HEK293T (cell line): ENCODE data around the gene RAD18.

Source experiments
- CTCF ChIA-PET: fragments of 350-600 bp; formaldehyde crosslinking; extraction: SDS; loops from one replicate; lab custom pipeline; 2021; ENCODE audit warnings: antibody characterized with exemption, inconsistent platforms; lab: Yijun Ruan, JAX
- POLR2A ChIA-PET: fragments of 350-600 bp; formaldehyde crosslinking; extraction: SDS; loops from one replicate; lab custom pipeline; 2020; ENCODE audit warnings: antibody characterized with exemption, inconsistent platforms; lab: Yijun Ruan, JAX
- DNase-seq: peaks from one replicate; pipeline ENCODE4 v3.0.0; 2012; ENCODE audit warnings: mixed read lengths; ENCODE audit errors: extremely low spot score
- ARNT ChIP-seq: fragments of 450-650 bp; IDR thresholded peaks from 2 replicates; pipeline ENCODE4 v1.6.1; 2017; ENCODE audit warnings: mild to moderate bottlenecking
- BHLHE40 ChIP-seq: fragments of 450-650 bp; IDR thresholded peaks from 2 replicates; pipeline ENCODE4 v1.6.1; 2016; ENCODE audit warnings: mild to moderate bottlenecking, moderate library complexity, borderline replicate concordance
- CTBP1 ChIP-seq: fragments of 450-650 bp; IDR thresholded peaks from 2 replicates; pipeline ENCODE4 v1.6.1; 2016; ENCODE audit warnings: borderline replicate concordance
- ELF4 ChIP-seq: fragments of 450-650 bp; IDR thresholded peaks from 2 replicates; pipeline ENCODE4 v1.6.1; 2017; ENCODE audit warnings: antibody characterized with exemption
- FOXA1 ChIP-seq: fragments of 450-650 bp; IDR thresholded peaks from 2 replicates; pipeline ENCODE4 v1.6.1; 2016; ENCODE audit warnings: mild to moderate bottlenecking
- FOXK2 ChIP-seq: fragments of 450-650 bp; IDR thresholded peaks from 2 replicates; pipeline ENCODE4 v1.6.1; 2016; ENCODE audit warnings: mild to moderate bottlenecking
- FOXM1 ChIP-seq: fragments of 450-650 bp; IDR thresholded peaks from 2 replicates; pipeline ENCODE4 v1.6.1; 2017; ENCODE audit warnings: mild to moderate bottlenecking, borderline replicate concordance
- HDGF ChIP-seq: fragments of 450-650 bp; IDR thresholded peaks from 2 replicates; pipeline ENCODE4 v1.6.1; 2017; ENCODE audit warnings: antibody characterized with exemption, borderline replicate concordance
- L3MBTL2 ChIP-seq: fragments of 450-650 bp; conservative IDR thresholded peaks from 2 replicates; pipeline ENCODE4 v1.6.1; 2016; ENCODE audit warnings: mild to moderate bottlenecking
- LEF1 ChIP-seq: fragments of 450-650 bp; IDR thresholded peaks from 2 replicates; pipeline ENCODE4 v1.6.1; 2017; ENCODE audit warnings: mild to moderate bottlenecking, borderline replicate concordance
- NFRKB ChIP-seq: fragments of 450-650 bp; IDR thresholded peaks from 2 replicates; pipeline ENCODE4 v1.6.1; 2016; ENCODE audit warnings: mild to moderate bottlenecking, moderate library complexity
- SP1 ChIP-seq: fragments of 450-650 bp; IDR thresholded peaks from 2 replicates; pipeline ENCODE4 v1.6.1; 2017
- SUZ12 ChIP-seq: fragments of 450-650 bp; IDR thresholded peaks from 2 replicates; pipeline ENCODE4 v1.6.1; 2016; ENCODE audit warnings: mild to moderate bottlenecking
- TARDBP ChIP-seq: fragments of 450-650 bp; IDR thresholded peaks from 2 replicates; pipeline ENCODE4 v1.6.1; 2016
- ZNF384 ChIP-seq: fragments of 450-650 bp; IDR thresholded peaks from 2 replicates; pipeline ENCODE4 v1.6.1; 2016
- TF ChIP-seq, protein P1 (sequence below): fragments of 450-650 bp; IDR thresholded peaks from 2 replicates; pipeline ENCODE4 v1.6.1; 2016

Gene RAD18

DNA sequence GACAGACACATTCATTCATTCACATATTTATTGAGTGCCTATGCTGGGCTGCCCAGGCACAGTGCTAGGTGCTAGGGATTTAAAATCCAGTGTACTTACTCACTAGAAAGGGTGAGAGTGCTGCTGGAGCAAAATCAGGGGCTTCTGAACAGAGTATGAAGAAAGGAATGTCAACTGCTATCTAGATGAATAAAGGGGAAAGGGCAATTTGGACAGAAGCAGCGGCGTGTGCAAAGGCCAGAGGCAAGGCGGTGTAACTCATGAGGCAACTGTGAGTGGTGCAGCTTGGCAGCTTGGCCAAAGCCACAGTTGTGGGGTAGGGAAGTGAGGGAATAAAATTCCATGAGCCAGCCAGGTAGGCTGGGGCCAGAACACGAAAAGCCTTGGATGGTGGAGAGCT lies 76.7 kb downstream of the RAD18 start:
- DNase-seq, result no peak
- ChIA-PET POLR2A (no interaction called here), CTCF (no interaction called here)
- no peak for TF ChIP-seq L3MBTL2
- no peak for TF ChIP-seq FOXM1
- TF ChIP-seq ARNT, result no peak
- TF ChIP-seq SP1, result no peak
- no peak for TF ChIP-seq FOXK2
- TF ChIP-seq ZNF384, result no peak
- no peak for TF ChIP-seq CTBP1
- TF ChIP-seq FOXA1, result no peak
- TF ChIP-seq TARDBP, result no peak

GRCh38 chr3:8885536-8886316 lies 77.5 kb downstream of the RAD18 start:
- no peak for DNase-seq
- no peak for TF ChIP-seq SP1
- no peak for TF ChIP-seq FOXM1
- no peak for TF ChIP-seq SUZ12
- TF ChIP-seq ELF4, result no peak
- no peak for TF ChIP-seq HDGF
- no peak for TF ChIP-seq FOXA1
- no peak for TF ChIP-seq BHLHE40
- no peak for TF ChIP-seq L3MBTL2
- no peak for TF ChIP-seq LEF1
- TF ChIP-seq FOXK2, result no peak
- TF ChIP-seq NFRKB, result no peak
- TF ChIP-seq ARNT, result no peak
- no peak for TF ChIP-seq CTBP1
- TF ChIP-seq TARDBP, result no peak
- ChIA-PET POLR2A (no interaction called here), CTCF (no interaction called here)

DNA sequence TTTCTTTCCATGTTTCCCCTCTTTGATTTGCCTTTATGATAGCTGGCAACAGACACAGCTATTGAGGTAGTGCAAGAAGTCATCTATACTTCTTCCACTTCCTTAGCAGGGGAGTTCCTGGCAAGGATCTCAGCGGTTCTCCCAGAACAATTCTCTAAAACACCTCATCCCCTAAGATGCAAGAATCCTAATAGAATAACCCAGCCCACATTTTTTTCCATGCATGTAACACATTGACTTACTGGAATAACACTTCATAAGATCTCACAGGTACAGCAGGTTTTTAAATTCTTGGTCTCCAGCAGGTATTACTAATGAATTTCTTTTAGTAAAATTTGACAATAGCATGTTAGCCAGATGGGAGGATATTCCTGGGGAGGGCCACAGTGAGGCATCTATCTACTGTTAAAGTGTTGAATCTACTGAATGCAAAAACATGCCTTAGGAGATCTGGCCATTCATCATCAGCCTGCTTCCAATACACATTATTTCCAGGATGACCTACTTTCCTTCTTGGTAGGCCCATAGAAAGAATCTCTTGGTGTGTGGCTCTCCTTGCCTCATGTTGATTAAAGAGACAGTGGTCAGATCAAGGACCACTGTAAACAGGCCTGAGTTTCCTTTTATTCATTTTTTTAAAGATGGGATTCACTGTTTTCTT lies 78.5 kb downstream of the RAD18 start:
- no peak for DNase-seq
- ChIA-PET POLR2A (no interaction called here), CTCF (no interaction called here)
- TF ChIP-seq TARDBP (no peak), ELF4 (no peak), CTBP1 (no peak), FOXM1 (no peak)

GRCh38 chr3:8882642-8883041 lies 80.6 kb downstream of the RAD18 start:
- DNase-seq, result no peak
- POLR2A ChIA-PET, result no interaction called here
- TF ChIP-seq NFRKB (no peak), SUZ12 (no peak), LEF1 (no peak), BHLHE40 (no peak), FOXA1 (no peak), FOXM1 (no peak), CTBP1 (no peak), ELF4 (no peak), L3MBTL2 (no peak), ZNF384 (no peak), SP1 (no peak), TARDBP (no peak)
- CTCF ChIA-PET, result no interaction called here

GRCh38 chr3:8882171-8882593 lies 81.1 kb downstream of the RAD18 start:
- POLR2A ChIA-PET, result no interaction called here
- TF ChIP-seq ZNF384, result no peak
- no peak for TF ChIP-seq CTBP1
- TF ChIP-seq ELF4, result no peak
- no peak for TF ChIP-seq LEF1
- no peak for TF ChIP-seq HDGF
- TF ChIP-seq SUZ12, result no peak
- no peak for TF ChIP-seq L3MBTL2
- TF ChIP-seq, protein P1, sequence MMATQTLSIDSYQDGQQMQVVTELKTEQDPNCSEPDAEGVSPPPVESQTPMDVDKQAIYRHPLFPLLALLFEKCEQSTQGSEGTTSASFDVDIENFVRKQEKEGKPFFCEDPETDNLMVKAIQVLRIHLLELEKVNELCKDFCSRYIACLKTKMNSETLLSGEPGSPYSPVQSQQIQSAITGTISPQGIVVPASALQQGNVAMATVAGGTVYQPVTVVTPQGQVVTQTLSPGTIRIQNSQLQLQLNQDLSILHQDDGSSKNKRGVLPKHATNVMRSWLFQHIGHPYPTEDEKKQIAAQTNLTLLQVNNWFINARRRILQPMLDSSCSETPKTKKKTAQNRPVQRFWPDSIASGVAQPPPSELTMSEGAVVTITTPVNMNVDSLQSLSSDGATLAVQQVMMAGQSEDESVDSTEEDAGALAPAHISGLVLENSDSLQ, result no peak
- TF ChIP-seq SP1, result no peak
- TF ChIP-seq NFRKB, result no peak
- no peak for TF ChIP-seq FOXM1
- TF ChIP-seq TARDBP, result no peak
- no peak for TF ChIP-seq ARNT
- no peak for TF ChIP-seq BHLHE40

DNA sequence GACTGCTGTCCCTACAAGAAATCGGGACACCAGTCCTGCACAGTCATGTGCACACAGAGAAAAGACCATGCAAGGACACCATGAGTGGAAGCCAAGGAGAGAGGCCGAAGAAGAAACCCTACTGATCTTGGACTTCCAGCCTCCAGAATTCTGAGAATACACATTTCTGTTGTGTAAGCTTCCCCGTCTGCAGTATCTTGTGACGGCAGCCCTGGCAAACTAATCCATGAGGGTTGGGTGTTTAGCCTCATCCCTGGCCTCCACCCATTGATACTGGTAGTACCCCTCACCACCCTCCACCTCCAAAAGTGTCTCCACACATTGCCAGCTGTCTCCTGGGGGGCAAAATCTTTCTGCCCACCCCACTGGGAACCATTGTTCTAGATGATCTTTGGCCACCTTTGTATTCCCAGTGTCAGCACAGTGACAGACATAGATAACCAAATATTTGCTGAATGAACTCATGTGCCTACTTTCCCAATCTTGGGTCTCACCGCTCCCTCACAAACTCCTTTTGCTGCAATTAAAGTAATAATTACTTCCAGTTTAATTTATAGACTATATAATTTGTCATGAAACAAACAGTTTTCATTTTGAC lies 83.8 kb downstream of the RAD18 start:
- ChIA-PET CTCF (no interaction called here), POLR2A (no interaction called here)
- no peak for DNase-seq
- TF ChIP-seq TARDBP (no peak), LEF1 (no peak), SUZ12 (no peak), FOXM1 (no peak), L3MBTL2 (no peak), HDGF (no peak), ELF4 (no peak), ARNT (no peak), ZNF384 (no peak), NFRKB (no peak), FOXK2 (no peak)
- TF ChIP-seq, protein P1, result no peak

More at GRCh38 chr3:8882171-8882593, 81.1 kb downstream of the RAD18 start:
- no peak for DNase-seq
- CTCF ChIA-PET, result no interaction called here

DNA sequence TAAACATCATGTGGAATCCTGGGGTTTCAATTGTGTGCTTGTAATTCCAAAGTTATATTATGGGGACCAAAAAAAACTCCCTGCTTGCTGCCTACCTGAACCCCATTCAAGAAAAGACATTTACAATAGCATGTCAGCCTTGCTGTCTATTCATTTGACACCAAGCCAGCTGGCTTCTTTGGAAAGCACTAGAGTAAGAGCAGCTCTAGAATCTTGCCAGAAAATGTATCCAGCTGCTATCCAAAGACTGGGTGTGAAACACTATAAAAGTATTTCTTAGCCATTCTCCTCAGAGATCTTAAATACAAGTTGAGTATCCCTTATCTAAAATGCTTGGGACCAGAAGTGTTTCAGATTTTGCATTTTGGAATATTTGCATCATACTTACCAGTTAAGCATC lies 87.4 kb downstream of the RAD18 start:
- TF ChIP-seq FOXM1 (no peak), BHLHE40 (no peak), TARDBP (no peak), LEF1 (no peak), HDGF (no peak), ELF4 (no peak), NFRKB (no peak), CTBP1 (no peak), FOXA1 (no peak), SUZ12 (no peak), SP1 (no peak), L3MBTL2 (no peak), ARNT (no peak), ZNF384 (no peak), FOXK2 (no peak)
- TF ChIP-seq, protein P1, result no peak
- ChIA-PET CTCF (no interaction called here), POLR2A (no interaction called here)
- no peak for DNase-seq
